Measurements from ENCODE around the gene CACNB2. TPM values are rescaled to one million over a fixed set of nuclear protein-coding genes. Genes with fewer than 3 reads are reported as not detected.

Gene CACNB2
- total RNA-seq, 1 experiment from 2014 or later = 0.07 TPM

GRCh38 chr10:18122753-18123152, 17.5 kb upstream of the CACNB2 start:
- Histone ChIP-seq H3K79me2 (ENCODE audit: low read length) (no peaks in the 10 kb centered on the region), H3K27ac (ENCODE audit: low read length) (no peak overlapping the region), H3K4me1 (ENCODE audit: insufficient read depth, low read length) (no peaks in the 10 kb centered on the region), H3K27me3 (ENCODE audit: low read length) (no peaks in the 10 kb centered on the region), H3K4me2 (ENCODE audit: low read length) (no peak overlapping the region), H3K36me3 (ENCODE audit: low read depth, low read length) (no peaks in the 10 kb centered on the region), H4K20me1 (ENCODE audit: low read length) (no peaks in the 10 kb centered on the region), H3K4me3 (ENCODE audit: low read length) (no peak overlapping the region), H3K9me2 (replicated peaks; ENCODE audit: low read length) (no peaks in the 10 kb centered on the region), H3F3A (ENCODE audit: low read length, unreplicated experiment) (no peaks in the 10 kb centered on the region), H3K9me3 (ENCODE audit: low read length) (no peaks in the 10 kb centered on the region), H3K9ac (ENCODE audit: low read length) (no peak overlapping the region), H2AFZ (ENCODE audit: low read length) (no peak overlapping the region)
- no peak for TF ChIP-seq CTCF (conservative IDR thresholded peaks at IDR 0.05; ENCODE audit: low read depth, low read length)
- TF ChIP-seq EZH2 (IDR thresholded peaks at IDR 0.05; ENCODE audit: low read length, unreplicated experiment) = no peak
- TF ChIP-seq EZH2phosphoT487 (IDR thresholded peaks at IDR 0.05; ENCODE audit: borderline replicate concordance, low read length) = no peak
- intact Hi-C loops (cut with micrococcal nuclease) = no loop called here
- ChIA-PET POLR2A (ENCODE audit: unreplicated experiment) (no interaction called here), CTCF (no interaction called here)
- ATAC-seq = no peak
- no TSS peak for BruUV-seq (replicated peaks)
- DNase-seq = no peak

GRCh38 chr10:18133046-18133445, 7.2 kb upstream of the CACNB2 start:
- no peak overlapping the region for H3K9ac ChIP-seq (ENCODE audit: low read length)
- H3K79me2 ChIP-seq (ENCODE audit: low read length) = no peaks in the 10 kb centered on the region
- H3K9me3 ChIP-seq (ENCODE audit: low read length) = no peaks in the 10 kb centered on the region
- H3K4me3 ChIP-seq (ENCODE audit: low read length) = no peak overlapping the region
- H4K20me1 ChIP-seq (ENCODE audit: low read length) = no peaks in the 10 kb centered on the region
- no TSS peak for BruUV-seq (replicated peaks)
- H2AFZ ChIP-seq (ENCODE audit: low read length) = no peak overlapping the region
- ChIA-PET POLR2A (ENCODE audit: unreplicated experiment) (no interaction called here), CTCF (no interaction called here)
- ATAC-seq = no peak
- H3K9me2 ChIP-seq (replicated peaks; ENCODE audit: low read length) = no peaks in the 10 kb centered on the region
- TF ChIP-seq EZH2 (IDR thresholded peaks at IDR 0.05; ENCODE audit: low read length, unreplicated experiment) (no peak), CTCF (conservative IDR thresholded peaks at IDR 0.05; ENCODE audit: low read depth, low read length) (no peak), EZH2phosphoT487 (IDR thresholded peaks at IDR 0.05; ENCODE audit: borderline replicate concordance, low read length) (no peak)
- DNase-seq = no peak
- no peak overlapping the region for H3K27ac ChIP-seq (ENCODE audit: low read length)
- H3K4me1 ChIP-seq (ENCODE audit: insufficient read depth, low read length) = no peaks in the 10 kb centered on the region
- no peaks in the 10 kb centered on the region for H3K27me3 ChIP-seq (ENCODE audit: low read length)
- no peaks in the 10 kb centered on the region for H3F3A ChIP-seq (ENCODE audit: low read length, unreplicated experiment)
- no peak overlapping the region for H3K4me2 ChIP-seq (ENCODE audit: low read length)
- intact Hi-C loops (cut with micrococcal nuclease) = no loop called here
- H3K36me3 ChIP-seq (ENCODE audit: low read depth, low read length) = no peaks in the 10 kb centered on the region

GRCh38 chr10:18134509-18134908, 5.7 kb upstream of the CACNB2 start:
- H3K36me3 ChIP-seq (ENCODE audit: low read depth, low read length) = no peaks in the 10 kb centered on the region
- no peak overlapping the region for H3K4me3 ChIP-seq (ENCODE audit: low read length)
- H2AFZ ChIP-seq (ENCODE audit: low read length) = no peak overlapping the region
- no peak overlapping the region for H3K9ac ChIP-seq (ENCODE audit: low read length)
- no peaks in the 10 kb centered on the region for H3K9me3 ChIP-seq (ENCODE audit: low read length)
- POLR2A ChIA-PET (ENCODE audit: unreplicated experiment) = no interaction called here
- no peak overlapping the region for H3K27ac ChIP-seq (ENCODE audit: low read length)
- DNase-seq (no peak), ATAC-seq (no peak)
- CTCF ChIA-PET = no interaction called here
- H3K9me2 ChIP-seq (replicated peaks; ENCODE audit: low read length) = no peaks in the 10 kb centered on the region
- H3K4me2 ChIP-seq (ENCODE audit: low read length) = no peak overlapping the region
- intact Hi-C loops (cut with micrococcal nuclease) = no loop called here
- no peaks in the 10 kb centered on the region for H3F3A ChIP-seq (ENCODE audit: low read length, unreplicated experiment)
- H3K79me2 ChIP-seq (ENCODE audit: low read length) = no peaks in the 10 kb centered on the region
- no TSS peak for BruUV-seq (replicated peaks)
- H3K27me3 ChIP-seq (ENCODE audit: low read length) = no peaks in the 10 kb centered on the region
- H3K4me1 ChIP-seq (ENCODE audit: insufficient read depth, low read length) = no peaks in the 10 kb centered on the region
- TF ChIP-seq CTCF (conservative IDR thresholded peaks at IDR 0.05; ENCODE audit: low read depth, low read length) (no peak), EZH2phosphoT487 (IDR thresholded peaks at IDR 0.05; ENCODE audit: borderline replicate concordance, low read length) (no peak), EZH2 (IDR thresholded peaks at IDR 0.05; ENCODE audit: low read length, unreplicated experiment) (no peak)
- no peaks in the 10 kb centered on the region for H4K20me1 ChIP-seq (ENCODE audit: low read length)
